GM21423 (cell line): Measurements from ENCODE around the gene TBC1D14.
"Not testable (repeated sequence)": the region's sequence is repeated elsewhere in the genome, so short reads cannot be mapped to it uniquely, and the experiment has no call there.

Experiments
- ATAC-seq: cut with Tn5 transposase; IDR thresholded peaks from one replicate; pipeline ENCODE4 v1.9.1; 2021; ENCODE audit warnings: mild to moderate bottlenecking, moderate library complexity; ENCODE audit not compliant: unreplicated experiment

Gene TBC1D14

DNA sequence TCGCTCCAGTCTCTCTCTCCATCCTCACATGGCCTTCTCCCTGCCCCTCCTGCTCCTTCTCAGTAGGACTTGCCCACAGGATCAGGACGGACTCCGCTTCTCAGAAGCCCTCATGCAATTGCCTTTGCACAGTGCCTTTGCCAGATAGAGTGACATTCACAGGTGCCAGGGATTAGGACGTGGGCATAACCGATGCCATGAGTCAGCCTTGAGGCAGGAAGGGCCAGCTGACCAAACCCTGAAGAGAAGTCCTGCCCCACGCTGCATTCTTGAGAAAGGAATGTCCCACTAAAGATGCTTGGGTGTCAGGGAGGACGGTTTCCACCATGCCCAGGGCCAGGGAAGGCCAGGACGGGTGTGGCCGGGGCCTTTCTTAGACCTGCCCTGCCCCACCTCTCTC, 164.8 kb downstream of the TBC1D14 start:
- ATAC-seq: no peak

DNA sequence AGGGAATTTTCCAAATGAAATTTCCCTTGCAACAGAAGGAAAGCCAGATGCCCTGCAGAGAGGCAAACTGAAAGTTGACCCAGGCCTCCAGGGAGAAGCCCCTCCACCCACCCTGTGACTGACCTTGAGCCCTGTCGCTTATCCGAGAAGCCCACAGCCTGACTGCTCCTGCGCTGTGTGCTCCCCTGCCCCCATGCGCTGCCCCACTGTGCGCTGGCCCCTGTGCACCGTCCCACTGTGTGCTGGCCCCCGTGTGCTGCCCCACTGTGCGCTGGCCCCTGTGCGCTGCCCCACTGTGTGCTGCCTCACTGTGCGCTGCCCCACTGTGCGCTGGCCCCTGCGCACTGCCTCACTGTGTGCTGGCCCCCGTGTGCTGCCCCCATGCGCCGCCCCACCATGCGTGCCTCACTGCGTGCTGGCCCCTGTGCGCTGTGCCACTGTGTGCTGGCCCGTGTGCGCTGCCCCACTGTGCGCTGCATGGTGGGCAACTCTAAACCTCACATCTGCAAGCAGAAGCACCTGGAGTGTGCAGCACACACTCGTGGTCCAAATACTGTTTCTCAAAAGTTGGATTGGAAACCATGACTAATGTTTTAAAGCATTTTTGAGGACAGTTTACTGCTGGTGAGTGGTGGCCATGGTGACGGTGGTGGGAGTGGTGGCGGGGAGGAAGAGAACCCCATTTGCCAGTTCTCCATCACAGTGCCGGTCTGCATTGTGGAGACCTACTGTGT, 166.5 kb downstream of the TBC1D14 start:
- no peak for ATAC-seq

DNA sequence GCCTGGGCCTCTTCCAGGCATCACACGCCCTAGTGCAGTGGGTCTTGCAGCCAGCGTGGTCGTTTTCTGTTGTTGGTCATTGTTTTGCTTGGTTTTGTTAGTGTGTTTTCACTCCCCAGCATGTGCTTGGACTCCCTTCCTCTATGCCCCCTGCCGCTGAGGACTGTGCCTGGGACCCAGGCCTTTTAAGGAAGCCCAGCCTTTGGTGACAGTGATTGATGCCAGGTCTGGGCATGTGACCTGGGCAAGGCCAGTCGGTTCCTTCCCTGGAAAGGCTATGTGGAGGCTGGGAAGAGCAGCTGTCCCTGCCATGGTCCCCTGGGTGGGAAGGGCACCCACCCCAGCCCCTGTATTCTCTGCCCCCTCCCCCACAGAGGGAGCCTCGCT, 167.1 kb downstream of the TBC1D14 start:
- no peak for ATAC-seq

GRCh38 chr4:7077371-7077770, 167.7 kb downstream of the TBC1D14 start:
- no peak for ATAC-seq

DNA sequence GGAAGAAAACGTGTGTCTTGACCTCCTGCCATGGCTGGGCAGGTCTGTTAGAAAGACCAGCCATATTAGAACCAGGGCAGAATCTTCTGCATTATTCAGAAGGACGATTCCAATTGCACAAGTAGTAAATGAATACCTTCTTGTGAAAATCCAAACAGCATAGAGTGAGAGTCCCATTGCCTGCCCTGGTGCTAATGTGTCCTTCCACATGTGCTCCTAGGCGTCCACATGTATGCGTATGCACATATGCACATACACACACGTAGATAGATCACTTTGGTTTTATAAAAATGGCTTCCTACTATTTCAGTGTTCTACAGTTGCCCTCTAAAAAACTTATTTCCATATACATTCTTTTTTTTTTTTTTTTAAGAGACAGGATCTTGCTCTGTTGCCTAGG, 168.4 kb downstream of the TBC1D14 start:
- ATAC-seq: no peak

DNA sequence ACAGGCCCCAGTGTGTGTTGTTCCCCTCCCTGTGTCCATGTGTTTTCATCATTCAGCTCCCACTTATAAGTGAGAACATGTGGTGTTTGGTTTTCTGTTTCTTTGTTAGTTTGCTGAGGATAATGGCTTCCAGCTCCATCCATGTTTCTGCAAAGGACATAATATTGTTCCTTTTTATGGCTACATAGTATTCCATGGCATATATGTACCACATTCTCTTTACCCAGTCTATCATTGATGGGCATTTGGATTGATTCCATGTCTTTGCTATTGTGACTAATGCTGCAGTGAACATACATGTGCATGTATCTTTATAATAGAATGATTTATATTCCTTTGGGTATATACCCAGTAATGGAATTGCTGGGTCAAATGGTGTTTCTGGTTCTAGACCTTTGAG, 169.9 kb downstream of the TBC1D14 start:
- ATAC-seq: not testable (repeated sequence)

DNA sequence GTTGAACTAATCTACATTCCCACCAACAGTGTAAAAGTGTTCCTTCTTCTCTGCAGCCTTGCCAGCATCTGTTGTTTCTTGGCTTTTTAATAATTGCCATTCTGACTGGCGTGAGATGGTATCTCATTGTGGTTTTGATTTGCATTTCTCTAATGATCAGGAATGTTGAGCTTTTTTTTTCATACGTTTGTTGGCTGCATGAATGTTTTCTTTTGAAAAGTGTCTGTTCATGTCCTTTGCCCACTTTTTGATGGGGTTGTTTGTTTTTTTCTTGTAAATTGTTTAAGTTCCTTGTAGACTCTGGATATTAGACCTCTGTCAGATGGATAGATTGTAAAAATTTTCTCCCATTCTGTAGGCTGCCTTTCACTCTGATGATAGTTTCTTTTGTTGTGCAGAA, 170.3 kb downstream of the TBC1D14 start:
- not testable (repeated sequence) for ATAC-seq
